ENCODE results near the gene CTSK.

DNA sequence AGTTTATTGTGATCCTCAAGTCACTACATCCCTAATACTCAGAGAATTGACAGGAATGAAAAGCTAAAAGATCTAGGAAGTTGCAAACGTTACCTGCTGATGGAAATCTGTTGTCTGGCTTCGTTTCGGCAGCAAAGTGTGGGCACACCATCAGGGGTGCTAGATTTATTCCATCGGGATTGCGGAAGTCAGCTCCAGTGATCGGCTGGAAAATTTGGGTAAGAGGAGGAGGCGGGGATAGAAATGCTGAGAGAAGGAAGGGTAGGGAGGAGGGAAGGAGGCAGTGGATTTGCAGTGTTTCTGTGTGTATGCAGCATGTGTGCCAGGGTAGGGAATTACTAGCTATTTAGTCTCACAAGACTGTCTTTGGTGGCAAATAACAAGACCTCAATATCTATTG is at the start of gene CTSK:
- TF ChIP-seq CTCF (IDR thresholded peaks at IDR 0.05): no peak
- no peak for TF ChIP-seq POLR2A (IDR thresholded peaks at IDR 0.05; ENCODE audit: low read depth)
- peak; percentile 42 to 58 for TF ChIP-seq POLR2AphosphoS5 (IDR thresholded peaks at IDR 0.05)
- TF ChIP-seq EP300 (IDR thresholded peaks at IDR 0.05): no peak

Measured in esophagus muscularis mucosa (tissue), 4 donors.